WERI-Rb-1 (cell line): ENCODE results near the gene ZNF532.

Source experiments
- DNase-seq: peaks from one replicate; pipeline ENCODE4 v3.0.0-alpha.2; 2020
- H3K27ac ChIP-seq: fragments of 250-450 bp; sonication (Bioruptor Pico); 2 replicates; pipeline ENCODE4 v1.5.1; 2020; ENCODE audit warnings: mild to moderate bottlenecking, moderate library complexity
- H3K27me3 ChIP-seq: fragments of 250-450 bp; sonication (Bioruptor Pico); 2 replicates; pipeline ENCODE4 v1.5.1; 2021; ENCODE audit warnings: mild to moderate bottlenecking, low read depth, moderate library complexity; ENCODE audit not compliant: insufficient read depth, severe bottlenecking
- H3K36me3 ChIP-seq: fragments of 250-450 bp; sonication (Bioruptor Pico); 2 replicates; pipeline ENCODE4 v1.5.1; 2020; ENCODE audit warnings: mild to moderate bottlenecking, moderate library complexity
- H3K4me3 ChIP-seq: 2 replicates; pipeline ENCODE4 v1.5.1; 2011; ENCODE audit warnings: low read depth, mild to moderate bottlenecking, control low read depth, low read length
- H3K9me3 ChIP-seq: fragments of 250-450 bp; sonication (Bioruptor Pico); 2 replicates; pipeline ENCODE4 v1.5.1; 2021; ENCODE audit warnings: mild to moderate bottlenecking, moderate library complexity; ENCODE audit not compliant: severe bottlenecking
- CTCF ChIP-seq: IDR thresholded peaks from 2 replicates; pipeline ENCODE4 v1.5.1; 2011; ENCODE audit warnings: low read depth, mild to moderate bottlenecking, control low read depth, inconsistent platforms, low read length

The ZNF532 gene

GRCh38 chr18:58996696-58997095, 132.0 kb downstream of the ZNF532 start:
- TF ChIP-seq CTCF, result no peak
- H3K4me3 ChIP-seq, result no peak overlapping the region
- no peak overlapping the region for H3K27ac ChIP-seq
- no peak for DNase-seq
- H3K27me3 ChIP-seq, result no peaks in the 10 kb centered on the region
- no peaks in the 10 kb centered on the region for H3K36me3 ChIP-seq
- H3K9me3 ChIP-seq, result peaks cover 5% of the 10 kb centered on the region

GRCh38 chr18:58997811-58998337, 133.2 kb downstream of the ZNF532 start:
- H3K36me3 ChIP-seq, result no peaks in the 10 kb centered on the region
- no peak overlapping the region for H3K27ac ChIP-seq
- TF ChIP-seq CTCF, result no peak
- no peak for DNase-seq
- peaks cover 5% of the 10 kb centered on the region for H3K9me3 ChIP-seq
- no peaks in the 10 kb centered on the region for H3K27me3 ChIP-seq
- H3K4me3 ChIP-seq, result no peak overlapping the region

- Histone ChIP-seq H3K27me3 (no peaks in the 10 kb centered on the region), H3K27ac (no peak overlapping the region), H3K36me3 (no peaks in the 10 kb centered on the region), H3K9me3 (peaks cover 5% of the 10 kb centered on the region), H3K4me3 (no peak overlapping the region)
- no peak for TF ChIP-seq CTCF
- DNase-seq, result no peak
These were observed 133.9 kb downstream of the ZNF532 start for GRCh38 chr18:58998401-58999203.

- Histone ChIP-seq H3K27me3 (no peaks in the 10 kb centered on the region), H3K27ac (no peak overlapping the region), H3K4me3 (no peak overlapping the region), H3K9me3 (no peaks in the 10 kb centered on the region), H3K36me3 (no peaks in the 10 kb centered on the region)
- no peak for DNase-seq
- TF ChIP-seq CTCF, result no peak
These were observed 136.5 kb downstream of the ZNF532 start for GRCh38 chr18:59001166-59001565.

- Histone ChIP-seq H3K27ac (no peak overlapping the region), H3K9me3 (no peaks in the 10 kb centered on the region), H3K36me3 (no peaks in the 10 kb centered on the region), H3K4me3 (no peak overlapping the region), H3K27me3 (no peaks in the 10 kb centered on the region)
- DNase-seq, result no peak
- no peak for TF ChIP-seq CTCF
These were observed 137.0 kb downstream of the ZNF532 start for GRCh38 chr18:59001721-59002120.
